ENCODE measurements around the gene IFIT3. TPM values are rescaled to one million over a fixed set of nuclear protein-coding genes. Genes with fewer than 3 reads are reported as not detected.

IFIT3 gene
- total and polyA plus RNA-seq, 9 of the 15 experiments (the other 6 are each of a cell fraction or from before 2014, with no cell fraction given) = 0.23 to 2.2 (median 0.77) TPM

GRCh38 chr10:89301232-89301631 lies 26.6 kb upstream of the IFIT3 start:
- DNase-seq (ENCODE audit: extremely low read depth in 1 of 4, low spot score in 3 of 4) = peak in 1 of 4 experiments; percentile 29
- H3K27me3 ChIP-seq (ENCODE audit: control insufficient read depth in 2 of 2, insufficient read depth in 2 of 2, low read length in 2 of 2) = peaks cover 0 to 2% of the 10 kb centered on the region in 2 experiments; a peak in 2 of 5 replicates
- ATAC-seq = peak; percentile 76
- intact Hi-C loops (cut with micrococcal nuclease) = no loop called here
- no peak overlapping the region for H3K27ac ChIP-seq (ENCODE audit: extremely low read depth, low read depth, low read length)
- WGBS (ENCODE audit: insufficient coverage, low coverage, missing lambda C conversion rate) = 8% methylated on average over 2 of the region's 2 CpGs
- TF ChIP-seq PTTG1 (tag; IDR thresholded peaks at IDR 0.05; ENCODE audit: low read depth) = no peak
- TF ChIP-seq CEBPB (tag; IDR thresholded peaks at IDR 0.05) = peak; percentile 53
- peak; percentile 53; the same call in 1 of the 2 replicates for TF ChIP-seq ZNF263 (CRISPR knock-in tag; IDR thresholded peaks at IDR 0.05; ENCODE audit: borderline replicate concordance)
- no TSS peak for BruUV-seq (replicated peaks)
- ChIA-PET CTCF (ENCODE audit: low intra/inter-chr PET ratio) (no interaction called here), POLR2A (interaction anchor here (1.5 kb wide), 1 partner anchor 10 kb away, joined by 3 read pairs; no protein-coding TSS in a partner anchor)
- no peaks in the 10 kb centered on the region for H3K79me2 ChIP-seq (ENCODE audit: control insufficient read depth, insufficient read depth, low read length)
- H3K36me3 ChIP-seq (ENCODE audit: control insufficient read depth, insufficient read depth, low read length) = no peaks in the 10 kb centered on the region
- no peaks in the 10 kb centered on the region for H3K4me1 ChIP-seq (replicated peaks in 1 of 2; ENCODE audit: control insufficient read depth in 2 of 2, insufficient read depth in 2 of 2, low read length in 2 of 2)
- H3K9ac ChIP-seq (ENCODE audit: insufficient read depth in 1 of 2, low read depth in 2 of 2, low read length in 2 of 2) = no peak overlapping the region
- no peaks in the 10 kb centered on the region; the same call in 1 of the 2 replicates for H3K9me3 ChIP-seq (replicated peaks; ENCODE audit: control insufficient read depth, insufficient read depth, low read depth, low read length)
- H3K9me1 ChIP-seq (ENCODE audit: control insufficient read depth, insufficient read depth, low read length) = no peaks in the 10 kb centered on the region
- no peak for FAIRE-seq
- H3K4me3 ChIP-seq = peak overlapping the region; percentile 18
- H4K20me1 ChIP-seq (replicated peaks; ENCODE audit: control insufficient read depth, insufficient read depth, low read length) = no peaks in the 10 kb centered on the region
- peak overlapping the region; percentile 86 for H2AFZ ChIP-seq (ENCODE audit: low read depth, low read length)
- peak overlapping the region; percentile 41 for H3K4me2 ChIP-seq (ENCODE audit: insufficient read depth, low read length)
- in situ Hi-C loops (cut with MboI) = no loop called here

GRCh38 chr10:89301721-89302445 lies 25.9 kb upstream of the IFIT3 start, which contains the start of gene IFIT2:
Gene IFIT2 (plus strand): TSS chr10:89302046. CDS start chr10:89302124, 78 bp downstream.
- POLR2A ChIA-PET = interaction anchor here (1.5 kb wide), 1 partner anchor 11 kb away, joined by 3 read pairs; no protein-coding TSS in a partner anchor
- H3K9ac ChIP-seq (ENCODE audit: insufficient read depth in 1 of 2, low read depth in 2 of 2, low read length in 2 of 2) = peak within 1 kb of the TSS in 1 of 2 experiments; percentile 57; a peak in 2 of 4 replicates
- in situ Hi-C loops (cut with MboI) = no loop called here
- no peaks in the 10 kb centered on the region for H3K4me1 ChIP-seq (replicated peaks in 1 of 2; ENCODE audit: control insufficient read depth in 2 of 2, insufficient read depth in 2 of 2, low read length in 2 of 2)
- no peaks in the 10 kb centered on the region for H3K79me2 ChIP-seq (ENCODE audit: control insufficient read depth, insufficient read depth, low read length)
- 2% methylated on average over 9 of the region's 10 CpGs for WGBS (ENCODE audit: insufficient coverage, low coverage, missing lambda C conversion rate)
- peak within 1 kb of the TSS; percentile 86 for H2AFZ ChIP-seq (ENCODE audit: low read depth, low read length)
- CTCF ChIA-PET (ENCODE audit: low intra/inter-chr PET ratio) = no interaction called here
- no peaks in the 10 kb centered on the region for H3K9me1 ChIP-seq (ENCODE audit: control insufficient read depth, insufficient read depth, low read length)
- no TSS peak for BruUV-seq (replicated peaks)
- H3K4me2 ChIP-seq (ENCODE audit: insufficient read depth, low read length) = peak within 1 kb of the TSS; percentile 79
- peak in 2 of 4 experiments; percentile 8 to 21 for DNase-seq (ENCODE audit: extremely low read depth in 1 of 4, low spot score in 3 of 4)
- H3K27me3 ChIP-seq (ENCODE audit: control insufficient read depth in 2 of 2, insufficient read depth in 2 of 2, low read length in 2 of 2) = peaks cover 0 to 6% of the 10 kb centered on the region in 2 experiments; a peak in 2 of 5 replicates
- FAIRE-seq = no peak
- H4K20me1 ChIP-seq (replicated peaks; ENCODE audit: control insufficient read depth, insufficient read depth, low read length) = no peaks in the 10 kb centered on the region
- no peaks in the 10 kb centered on the region for H3K36me3 ChIP-seq (ENCODE audit: control insufficient read depth, insufficient read depth, low read length)
- H3K9me3 ChIP-seq (replicated peaks; ENCODE audit: control insufficient read depth, insufficient read depth, low read depth, low read length) = no peaks in the 10 kb centered on the region; the same call in 1 of the 2 replicates
- H3K27ac ChIP-seq (ENCODE audit: extremely low read depth, low read depth, low read length) = peak within 1 kb of the TSS; percentile 10; the same call in 1 of the 3 replicates
- intact Hi-C loops (cut with micrococcal nuclease) = no loop called here
- ATAC-seq = peak; percentile 75
- H3K4me3 ChIP-seq = peak within 1 kb of the TSS; percentile 18
- no peak for TF ChIP-seq NCOA1 (IDR thresholded peaks at IDR 0.05; ENCODE audit: low read depth)
- TF ChIP-seq NFATC3 (IDR thresholded peaks at IDR 0.05) = 0 out of 2 replicates have a peak, but pooled peaks have one; percentile 19
- no peak for TF ChIP-seq CBX3 (IDR thresholded peaks at IDR 0.05; ENCODE audit: borderline replicate concordance in 1 of 2, low read length in 2 of 2)
- TF ChIP-seq MCM3 (IDR thresholded peaks at IDR 0.05) = no peak
- TF ChIP-seq ZBTB11 (CRISPR knock-in tag; IDR thresholded peaks at IDR 0.05) = no peak
- TF ChIP-seq GABPA (tag; conservative IDR thresholded peaks at IDR 0.05; ENCODE audit: low read depth) = 0 out of 2 replicates have a peak, but pooled peaks have one; percentile 17
- no peak for TF ChIP-seq SMARCA5 (IDR thresholded peaks at IDR 0.05)
- TF ChIP-seq CHD2 (IDR thresholded peaks at IDR 0.05; ENCODE audit: low read depth, low read length) = no peak

Data from K562 (cell line).